OCI-LY3 (cell line): ENCODE measurements around the gene GRIFIN.

Experiments
- H2AFZ ChIP-seq: fragments of 200-600, 300-600 bp; shearing (Covaris generic); 2 replicates; pipeline ENCODE4 v1.6.0; 2014; ENCODE audit warnings: antibody characterized with exemption, low read depth, low read length
- H3K27ac ChIP-seq: fragments of 200-600, 300-600 bp; sonication (generic); 2 replicates; pipeline ENCODE4 v1.5.1; 2014; ENCODE audit warnings: mild to moderate bottlenecking, low read length, moderate library complexity, mixed read lengths
- H3K27me3 ChIP-seq: fragments of 200-600, 300-600 bp; sonication (generic); 2 replicates; pipeline ENCODE4 v1.6.1; 2014; ENCODE audit warnings: low read depth, low read length, mixed read lengths
- H3K36me3 ChIP-seq: fragments of 200-600, 300-600 bp; sonication (generic); replicated peaks from 2 replicates; pipeline ENCODE3; 2014; ENCODE audit warnings: low read depth, low read length, mixed read lengths
- H3K4me1 ChIP-seq: fragments of 300-600, 200-600 bp; sonication (generic); 2 replicates; pipeline ENCODE4 v1.6.1; 2014; ENCODE audit warnings: low read length, mixed read lengths
- H3K4me2 ChIP-seq: fragments of 200-600, 300-600 bp; sonication (generic); 2 replicates; pipeline ENCODE4 v1.6.1; 2014; ENCODE audit warnings: low read length, mixed read lengths
- H3K4me3 ChIP-seq: fragments of 300-600, 200-600 bp; sonication (generic); 2 replicates; pipeline ENCODE4 v1.5.1; 2014; ENCODE audit warnings: antibody characterized with exemption, mild to moderate bottlenecking, low read length, moderate library complexity
- H3K79me2 ChIP-seq: fragments of 300-600, 200-600 bp; shearing (Covaris generic); 2 replicates; pipeline ENCODE4 v1.6.1; 2014; ENCODE audit warnings: mild to moderate bottlenecking, low read length, mixed read lengths
- H3K9ac ChIP-seq: fragments of 300-600, 200-600 bp; shearing (Covaris generic); 2 replicates; pipeline ENCODE4 v1.6.0; 2014; ENCODE audit warnings: mild to moderate bottlenecking, low read length, moderate library complexity
- H3K9me3 ChIP-seq: fragments of 200-600, 300-600 bp; shearing (Covaris generic); 2 replicates; pipeline ENCODE4 v1.6.1; 2014; ENCODE audit warnings: low read length, mixed read lengths; ENCODE audit not compliant: insufficient read depth
- H4K20me1 ChIP-seq: fragments of 200-600, 300-600 bp; sonication (generic); 2 replicates; pipeline ENCODE4 v1.6.1; 2016; ENCODE audit warnings: low read length, mixed read lengths; ENCODE audit not compliant: insufficient read depth
- CTCF ChIP-seq: fragments of 200-600, 300-600 bp; sonication (generic); IDR thresholded peaks from 2 replicates; pipeline ENCODE4 v1.5.1; 2014; ENCODE audit warnings: antibody characterized with exemption, low read length, low read depth
- EZH2phosphoT487 ChIP-seq: fragments of 200-600 bp; shearing (Covaris generic); IDR thresholded peaks from 2 replicates; pipeline ENCODE4 v1.6.1; 2018; ENCODE audit warnings: antibody characterized with exemption, mixed run types, low read depth

GRIFIN gene

DNA sequence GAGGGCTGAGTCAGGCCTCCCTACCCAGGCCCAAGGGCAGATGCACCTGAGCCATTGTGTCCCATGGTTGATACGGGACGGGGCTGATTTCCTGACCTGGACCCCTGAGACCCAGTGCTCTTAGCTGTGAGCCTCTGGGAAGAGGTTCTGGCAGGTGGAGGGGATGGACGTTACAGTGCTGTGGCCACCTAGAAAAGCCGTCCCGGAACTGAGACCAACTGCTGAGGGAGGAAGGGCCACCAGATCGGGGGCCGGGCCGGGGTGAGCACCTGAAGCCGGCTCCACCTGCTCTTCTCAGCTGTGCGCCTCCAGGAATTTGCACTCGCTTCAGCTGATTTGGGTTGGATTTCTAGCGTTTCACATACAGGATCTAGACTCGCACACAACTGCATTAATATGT lies 37.4 kb downstream of the GRIFIN start:
- Histone ChIP-seq H4K20me1 (no peaks in the 10 kb centered on the region), H2AFZ (no peak overlapping the region), H3K79me2 (no peaks in the 10 kb centered on the region)

DNA sequence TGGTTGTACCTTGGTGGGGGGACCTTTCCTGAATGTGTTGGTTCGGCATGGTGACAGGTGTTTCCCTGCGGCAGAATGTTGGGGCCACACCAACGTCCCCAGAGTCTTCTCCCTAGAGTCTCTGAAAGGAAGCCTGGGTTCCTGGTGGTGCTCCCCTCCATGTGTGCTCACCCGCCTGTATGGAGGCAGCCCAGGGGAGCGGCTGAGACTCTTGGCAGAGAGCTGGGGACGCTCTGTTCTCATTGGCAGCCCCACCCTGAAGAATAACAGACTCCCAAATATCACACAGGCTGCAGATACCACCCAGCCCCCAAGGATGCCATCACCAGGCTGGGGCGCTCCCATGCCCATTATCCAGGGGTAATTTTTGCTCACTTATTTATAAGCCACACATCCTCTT lies 38.0 kb downstream of the GRIFIN start:
- TF ChIP-seq EZH2phosphoT487 (no peak), CTCF (no peak)
- no peaks in the 10 kb centered on the region for H3K27me3 ChIP-seq
- no peak overlapping the region for H3K4me2 ChIP-seq
- H4K20me1 ChIP-seq: no peaks in the 10 kb centered on the region
- H3K4me3 ChIP-seq: no peak overlapping the region
- no peak overlapping the region for H2AFZ ChIP-seq
- H3K9me3 ChIP-seq: no peaks in the 10 kb centered on the region
- H3K36me3 ChIP-seq: no peaks in the 10 kb centered on the region
- H3K4me1 ChIP-seq: no peaks in the 10 kb centered on the region
- H3K79me2 ChIP-seq: no peaks in the 10 kb centered on the region
- H3K9ac ChIP-seq: no peak overlapping the region
- H3K27ac ChIP-seq: no peak overlapping the region

More for the DNA sequence above, 37.4 kb downstream of the GRIFIN start:
- H3K27ac ChIP-seq: no peak overlapping the region
- no peaks in the 10 kb centered on the region for H3K9me3 ChIP-seq
- no peaks in the 10 kb centered on the region for H3K36me3 ChIP-seq
- no peak overlapping the region for H3K4me2 ChIP-seq
- H3K27me3 ChIP-seq: no peaks in the 10 kb centered on the region
- H3K4me1 ChIP-seq: no peaks in the 10 kb centered on the region
- no peak overlapping the region for H3K9ac ChIP-seq
- H3K4me3 ChIP-seq: no peak overlapping the region
- TF ChIP-seq EZH2phosphoT487 (no peak), CTCF (no peak)

- H4K20me1 ChIP-seq: no peaks in the 10 kb centered on the region
- H3K4me3 ChIP-seq: no peak overlapping the region
- no peak for TF ChIP-seq EZH2phosphoT487
- TF ChIP-seq CTCF: no peak
- H2AFZ ChIP-seq: no peak overlapping the region
- H3K36me3 ChIP-seq: no peaks in the 10 kb centered on the region
- H3K9me3 ChIP-seq: no peaks in the 10 kb centered on the region
- H3K4me2 ChIP-seq: no peak overlapping the region
- no peak overlapping the region for H3K27ac ChIP-seq
- H3K4me1 ChIP-seq: no peaks in the 10 kb centered on the region
- no peak overlapping the region for H3K9ac ChIP-seq
- H3K79me2 ChIP-seq: no peaks in the 10 kb centered on the region
- no peaks in the 10 kb centered on the region for H3K27me3 ChIP-seq
These were observed 38.6 kb downstream of the GRIFIN start for GRCh38 chr7:2437537-2438148.

- Histone ChIP-seq H3K9me3 (no peaks in the 10 kb centered on the region), H2AFZ (no peak overlapping the region), H3K36me3 (no peaks in the 10 kb centered on the region), H3K4me2 (no peak overlapping the region), H3K27me3 (no peaks in the 10 kb centered on the region), H4K20me1 (no peaks in the 10 kb centered on the region), H3K4me3 (no peak overlapping the region), H3K27ac (no peak overlapping the region), H3K9ac (no peak overlapping the region), H3K79me2 (no peaks in the 10 kb centered on the region), H3K4me1 (no peaks in the 10 kb centered on the region)
- no peak for TF ChIP-seq EZH2phosphoT487
- TF ChIP-seq CTCF: no peak
These were observed 39.1 kb downstream of the GRIFIN start for GRCh38 chr7:2437136-2437535.
